ENCODE results near the gene PSMB1.
"Not testable (repeated sequence)": the region's sequence is repeated elsewhere in the genome, so short reads cannot be mapped to it uniquely, and the experiment has no call there.

Gene PSMB1

DNA sequence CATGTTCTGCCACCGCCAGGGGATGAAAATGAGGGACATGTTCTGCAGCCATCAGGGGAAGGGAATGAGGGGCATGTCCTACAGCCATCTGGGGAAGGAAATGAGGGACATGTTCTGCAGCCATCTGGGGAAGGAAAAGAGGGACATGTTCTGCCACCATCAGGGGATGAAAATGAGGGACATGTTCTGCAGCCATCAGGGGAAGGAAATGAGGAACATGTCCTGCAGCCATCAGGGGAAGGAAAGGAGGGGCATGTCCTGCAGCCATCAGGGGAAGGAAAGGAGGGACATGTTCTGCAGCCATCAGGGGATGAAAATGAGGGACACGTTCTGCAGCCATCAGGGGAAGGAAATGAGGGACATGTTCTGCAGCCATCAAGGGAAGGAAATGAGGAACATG lies 50.8 kb downstream of the PSMB1 start:
- not testable (repeated sequence) for DNase-seq

DNA sequence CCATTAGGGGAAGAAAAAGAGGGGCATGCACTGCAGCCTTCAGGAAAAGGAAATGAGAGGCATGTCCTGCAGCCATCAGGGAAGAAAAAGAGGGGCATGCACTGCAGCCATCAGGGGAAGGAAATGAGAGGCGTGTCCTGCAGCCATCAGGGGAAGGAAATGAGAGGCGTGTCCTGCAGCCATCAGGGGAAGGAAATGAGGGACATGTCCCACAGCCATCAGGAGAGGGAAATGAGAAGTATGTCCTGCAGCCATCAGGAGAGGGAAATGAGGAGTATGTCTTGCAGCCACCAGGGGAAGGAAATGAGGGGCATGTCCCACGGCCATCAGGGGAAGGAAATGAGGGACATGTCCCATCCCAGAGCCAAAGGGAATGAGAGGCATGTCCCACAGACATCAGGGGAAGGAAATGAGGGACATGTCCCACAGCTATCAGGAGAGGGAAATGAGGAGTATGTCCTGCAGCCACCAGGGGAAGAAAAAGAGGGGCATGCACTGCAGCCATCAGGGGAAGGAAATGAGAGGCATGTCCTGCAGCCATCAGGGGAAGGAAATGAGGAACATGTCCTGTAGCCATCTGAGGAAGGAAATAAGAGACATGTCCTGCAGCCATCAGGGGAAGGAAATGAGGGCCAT lies 52.0 kb downstream of the PSMB1 start:
- no peak for DNase-seq

DNA sequence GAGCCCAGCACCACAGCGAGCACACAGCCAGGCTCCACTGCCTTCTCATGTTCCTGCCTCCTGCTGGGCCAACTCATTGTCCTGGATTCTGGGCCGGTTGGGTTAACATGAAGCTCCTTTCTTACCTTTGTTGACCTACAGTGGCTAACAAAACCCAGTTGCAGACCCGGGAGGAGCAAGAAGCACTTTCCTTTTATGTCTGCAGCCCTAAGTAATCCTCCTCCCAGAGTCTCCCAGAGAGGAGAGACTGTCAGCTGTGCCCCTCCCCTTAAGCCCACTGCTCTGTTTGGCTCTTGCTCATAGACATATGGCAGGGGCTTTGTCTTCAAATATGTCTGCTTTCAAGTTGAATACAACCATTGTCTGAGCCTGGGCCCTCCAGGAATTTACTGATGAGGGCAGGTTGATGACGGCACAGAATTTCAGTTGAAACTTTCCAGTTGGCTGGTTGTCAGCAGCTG lies 55.2 kb downstream of the PSMB1 start:
- DNase-seq, result peak; percentile 76 to 86

DNA sequence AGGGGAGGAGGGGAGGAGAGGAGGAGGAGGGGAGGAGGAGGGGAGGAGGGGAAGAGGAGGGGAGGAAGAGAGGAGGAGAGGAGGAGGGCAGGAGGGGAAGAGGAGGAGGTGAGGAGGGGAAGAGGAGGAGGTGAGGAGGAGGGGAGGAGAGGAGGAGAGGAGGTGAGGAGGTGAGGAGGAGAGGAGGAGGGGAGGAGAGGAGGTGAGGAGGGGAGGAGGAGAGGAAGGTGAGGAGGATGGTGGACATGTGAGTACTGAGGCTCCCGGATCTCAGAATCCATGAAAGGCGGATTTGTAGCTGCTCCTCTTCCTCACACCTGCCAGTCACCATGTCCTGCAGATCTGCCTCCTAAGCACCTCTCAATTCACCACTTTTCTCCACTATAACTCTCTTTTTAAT lies 59.8 kb downstream of the PSMB1 start:
- DNase-seq, result no peak

DNA sequence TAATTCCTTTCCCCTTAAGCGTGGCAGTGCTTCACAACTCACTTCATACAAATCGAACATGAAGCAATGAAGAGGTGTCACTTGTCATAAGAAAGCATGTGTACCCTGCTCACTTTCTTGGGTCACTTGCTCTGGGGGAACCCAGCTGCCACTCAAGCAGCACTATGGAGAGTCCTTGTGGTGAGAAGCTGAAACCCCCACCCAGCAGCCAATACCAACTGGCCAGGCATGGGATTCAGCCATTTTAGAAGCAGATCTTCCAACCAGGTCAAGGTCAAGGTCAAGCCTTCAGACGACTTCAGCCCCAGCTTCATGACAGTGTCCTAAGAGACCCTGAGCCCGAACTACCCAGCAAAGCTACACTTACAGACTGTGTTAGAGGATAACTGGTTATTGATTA lies 62.8 kb downstream of the PSMB1 start:
- DNase-seq, result no peak

DNA sequence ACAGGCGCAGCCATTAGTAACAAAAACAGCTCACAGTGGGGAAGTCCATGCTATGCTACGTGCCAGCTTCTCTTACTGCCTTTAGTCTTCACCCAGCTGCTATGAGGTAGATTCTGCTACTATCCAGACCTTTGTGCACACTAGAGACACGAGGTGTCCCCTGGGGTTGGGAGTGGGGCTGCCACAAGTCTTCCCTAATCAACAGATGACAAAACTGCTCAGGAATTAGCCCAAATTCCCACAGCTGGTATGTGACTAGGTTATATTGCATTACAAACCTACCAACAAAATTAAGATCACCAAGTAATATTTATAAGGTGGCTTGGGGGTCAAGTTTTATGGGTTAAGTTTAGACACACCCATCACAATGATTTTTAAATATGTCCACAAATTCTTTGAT lies 63.3 kb downstream of the PSMB1 start:
- no peak for DNase-seq

DNA sequence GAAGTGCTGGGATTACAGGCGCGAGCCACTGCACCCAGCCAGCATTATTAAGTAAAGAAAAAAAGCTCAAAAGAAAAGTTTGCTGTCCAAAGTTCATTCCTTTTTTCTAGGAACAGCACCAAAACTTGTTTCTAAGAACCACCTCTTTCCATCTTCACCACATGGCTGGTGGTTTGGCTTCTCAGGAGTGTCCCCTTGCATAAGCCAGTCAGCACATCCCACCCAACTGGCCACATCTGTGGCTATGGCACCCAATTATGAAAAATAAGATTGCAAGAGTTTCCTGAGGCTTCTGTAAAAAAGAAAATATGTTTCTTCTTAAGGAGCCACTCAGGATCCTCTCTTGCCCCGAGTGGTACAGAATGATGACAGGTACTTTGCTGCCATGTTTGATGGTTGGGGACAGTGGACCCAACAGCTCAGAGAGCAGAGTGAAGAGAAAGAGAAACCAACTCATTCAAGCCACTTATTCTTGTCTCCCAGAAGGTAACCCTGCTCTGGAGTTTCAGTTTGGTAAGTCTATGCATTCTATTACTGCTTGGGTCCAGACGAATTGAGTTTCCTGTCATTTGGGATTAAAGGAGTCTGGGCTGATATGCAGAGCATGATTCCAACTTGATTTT lies 65.3 kb downstream of the PSMB1 start:
- DNase-seq, result no peak

DNA sequence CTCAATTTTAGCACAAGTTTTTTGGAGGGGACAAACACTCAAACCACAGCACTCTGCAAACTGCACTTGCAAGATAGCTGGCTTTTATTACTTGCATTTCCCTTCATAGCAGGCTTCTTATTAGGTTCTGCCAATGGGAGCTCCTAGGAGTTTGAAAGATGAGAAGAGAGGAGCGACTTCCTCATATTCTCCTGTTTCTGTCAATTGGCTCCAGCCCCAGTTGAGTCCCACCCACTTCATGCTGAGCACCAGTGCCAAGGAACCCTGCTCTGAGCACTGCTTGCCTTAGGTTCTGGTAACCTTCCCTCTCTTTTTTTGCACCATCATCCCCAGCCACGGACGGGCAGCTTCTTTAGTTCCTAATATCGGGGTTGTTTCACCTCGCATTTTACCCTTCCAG lies 67.9 kb downstream of the PSMB1 start:
- no peak for DNase-seq

All from NCI-H524 (cell line).